ENCODE measurements around the gene STON1. TPM values are rescaled to one million over a fixed set of nuclear protein-coding genes. Genes with fewer than 3 reads are reported as not detected.
"Not testable (repeated sequence)": the region's sequence is repeated elsewhere in the genome, so short reads cannot be mapped to it uniquely, and the experiment has no call there.

The STON1 gene
- total RNA-seq, 1 donor from 2014 or later: 1.2 TPM

GRCh38 chr2:48617618-48618017 is 87.7 kb downstream of the STON1 start, which contains the start of gene GTF2A1L:
Gene GTF2A1L, plus strand, starts transcription at chr2:48617856. Its CDS starts 19 bp downstream, at chr2:48617875.
- DNase-seq (ENCODE audit: low read depth in 2 of 2): no peak

GRCh38 chr2:48619526-48619925 is 89.6 kb downstream of the STON1 start:
- DNase-seq (ENCODE audit: low read depth in 2 of 2): no peak

GRCh38 chr2:48620604-48621003 is 90.7 kb downstream of the STON1 start:
- DNase-seq (ENCODE audit: low read depth in 2 of 2): no peak

- DNase-seq (ENCODE audit: low read depth in 2 of 2): not testable (repeated sequence)
Measured at GRCh38 chr2:48622691-48623090, 92.7 kb downstream of the STON1 start.

- DNase-seq (ENCODE audit: low read depth in 2 of 2): no peak
Measured at GRCh38 chr2:48624696-48625095, 94.7 kb downstream of the STON1 start.

- no peak for DNase-seq (ENCODE audit: low read depth in 2 of 2)
Measured at GRCh38 chr2:48626047-48626446, 96.1 kb downstream of the STON1 start.

GRCh38 chr2:48633143-48633542 is 103.2 kb downstream of the STON1 start:
- DNase-seq (ENCODE audit: low read depth in 2 of 2): no peak

GRCh38 chr2:48635786-48636185 is 105.8 kb downstream of the STON1 start:
- no peak for DNase-seq (ENCODE audit: low read depth in 2 of 2)

- DNase-seq (ENCODE audit: low read depth in 2 of 2): no peak
Measured at GRCh38 chr2:48638261-48638660, 108.3 kb downstream of the STON1 start.

Other genes starting within 250 kb of the STON1 start
- gene FOXN2, start 215.5 kb upstream of the STON1 start, total RNA-seq: 21.8 and 33.7 TPM in 2 replicates
- gene PPP1R21, start 89.4 kb upstream of the STON1 start, total RNA-seq: 12.2 and 19.0 TPM in 2 replicates
- under 0.01 TPM in 2 replicates for gene GTF2A1L, start 87.7 kb downstream of the STON1 start, total RNA-seq
- not detected in 2 replicates for gene LHCGR, start 225.6 kb downstream of the STON1 start, total RNA-seq